Sigmoid colon (tissue), 4 donors: Measurements from ENCODE around the gene CACNG7.

Experiments used
- EP300 ChIP-seq, 4 donors: sonication (generic); formaldehyde crosslinking; IDR thresholded peaks; one replicate each; pipeline ENCODE4 v1.6.1; 2017; ENCODE audit warnings: antibody characterized with exemption in 4 of 4
- POLR2A ChIP-seq, 2 donors: fragments of 450-650 bp; IDR thresholded peaks; one replicate each; pipeline ENCODE4 v1.6.1; 2016; ENCODE audit warnings: antibody characterized with exemption in 2 of 2, mild to moderate bottlenecking in 2 of 2, moderate library complexity in 2 of 2
- POLR2AphosphoS5 ChIP-seq, 4 donors: sonication (generic); formaldehyde crosslinking; IDR thresholded peaks; one replicate each; pipeline ENCODE4 v1.6.1; 2017; ENCODE audit warnings: antibody characterized with exemption in 4 of 4
- TF ChIP-seq, protein P1 (sequence below), 4 experiments: fragments of 450-650 bp in 3 of 4; fragments of 200-600 bp in 1 of 4; IDR thresholded peaks; one replicate each; pipeline ENCODE4 v1.5.1; 2016 to 2019; ENCODE audit warnings: antibody characterized with exemption in 4 of 4, mild to moderate bottlenecking in 3 of 4, moderate library complexity in 2 of 4

DNA sequence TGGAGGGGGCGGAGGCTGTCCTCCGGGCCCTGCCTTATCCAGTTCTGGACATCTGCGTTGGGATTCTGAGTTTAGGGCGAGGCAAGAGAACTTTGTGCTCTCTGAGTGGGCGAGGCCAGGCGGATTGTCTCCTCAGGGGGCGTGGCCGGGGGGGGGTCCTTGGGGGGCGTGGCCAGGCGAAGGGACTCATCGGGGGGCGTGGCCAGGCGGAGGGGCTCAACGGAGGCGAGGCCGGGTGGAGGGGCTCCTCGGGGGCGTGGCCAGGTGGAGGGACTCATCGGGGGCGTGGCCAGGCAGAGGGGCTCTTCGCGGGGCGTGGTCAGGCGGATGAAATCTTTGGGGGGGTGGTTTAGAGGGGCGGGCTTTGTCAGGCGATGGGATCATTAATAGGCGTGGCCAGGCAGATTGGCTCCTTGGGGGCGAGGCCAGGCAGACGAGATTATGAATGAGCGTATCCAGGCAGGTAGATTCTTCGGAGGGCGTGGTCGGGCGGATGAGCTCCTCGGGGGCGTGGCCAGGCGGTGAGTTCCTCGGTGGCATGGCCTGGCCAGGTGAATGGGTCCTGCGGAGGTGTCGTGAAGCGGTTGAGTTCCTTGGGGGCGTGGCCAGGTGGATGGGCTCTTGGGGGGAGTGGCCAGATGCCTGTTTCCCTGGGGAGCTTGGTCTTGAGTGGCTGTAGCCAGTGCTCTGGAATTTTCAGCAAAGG, 10.3 kb upstream of the CACNG7 start:
- TF ChIP-seq, protein P1, sequence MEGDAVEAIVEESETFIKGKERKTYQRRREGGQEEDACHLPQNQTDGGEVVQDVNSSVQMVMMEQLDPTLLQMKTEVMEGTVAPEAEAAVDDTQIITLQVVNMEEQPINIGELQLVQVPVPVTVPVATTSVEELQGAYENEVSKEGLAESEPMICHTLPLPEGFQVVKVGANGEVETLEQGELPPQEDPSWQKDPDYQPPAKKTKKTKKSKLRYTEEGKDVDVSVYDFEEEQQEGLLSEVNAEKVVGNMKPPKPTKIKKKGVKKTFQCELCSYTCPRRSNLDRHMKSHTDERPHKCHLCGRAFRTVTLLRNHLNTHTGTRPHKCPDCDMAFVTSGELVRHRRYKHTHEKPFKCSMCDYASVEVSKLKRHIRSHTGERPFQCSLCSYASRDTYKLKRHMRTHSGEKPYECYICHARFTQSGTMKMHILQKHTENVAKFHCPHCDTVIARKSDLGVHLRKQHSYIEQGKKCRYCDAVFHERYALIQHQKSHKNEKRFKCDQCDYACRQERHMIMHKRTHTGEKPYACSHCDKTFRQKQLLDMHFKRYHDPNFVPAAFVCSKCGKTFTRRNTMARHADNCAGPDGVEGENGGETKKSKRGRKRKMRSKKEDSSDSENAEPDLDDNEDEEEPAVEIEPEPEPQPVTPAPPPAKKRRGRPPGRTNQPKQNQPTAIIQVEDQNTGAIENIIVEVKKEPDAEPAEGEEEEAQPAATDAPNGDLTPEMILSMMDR (IDR thresholded peaks at IDR 0.05), result no peak
- TF ChIP-seq POLR2A (IDR thresholded peaks at IDR 0.05) (no peak), EP300 (IDR thresholded peaks at IDR 0.05) (no peak), POLR2AphosphoS5 (IDR thresholded peaks at IDR 0.05) (no peak)
